NOMO-1 treated with DMSO at 0.1 percent for 48 hours (cell line): ENCODE measurements around the gene AK8.
A peak's percentile ranks its signal among the peaks of the same experiment; 100 is the strongest.

ENCODE experiments used
- DNase-seq: peaks from one replicate; lab custom pipeline; 2025; ENCODE audit not compliant: unreplicated experiment; lab: John Stamatoyannopoulos, UW

The AK8 gene

GRCh38 chr9:132861666-132862065 is 16.4 kb downstream of the AK8 start:
- DNase-seq = no peak

- DNase-seq = no peak
These were observed 19.3 kb downstream of the AK8 start for GRCh38 chr9:132858751-132859150.

GRCh38 chr9:132857616-132858342 is 20.3 kb downstream of the AK8 start:
- no peak for DNase-seq

GRCh38 chr9:132857031-132857430 is 21.1 kb downstream of the AK8 start:
- no peak for DNase-seq

GRCh38 chr9:132855904-132856303 is 22.2 kb downstream of the AK8 start:
- DNase-seq = no peak

GRCh38 chr9:132854832-132855231 is 23.3 kb downstream of the AK8 start:
- DNase-seq = no peak

- no peak for DNase-seq
These were observed 24.6 kb downstream of the AK8 start for GRCh38 chr9:132853482-132853881.

GRCh38 chr9:132849185-132849706 is 28.8 kb downstream of the AK8 start:
- DNase-seq = no peak

- DNase-seq = no peak
These were observed 31.1 kb downstream of the AK8 start for GRCh38 chr9:132846918-132847515.

- DNase-seq = no peak
These were observed 31.8 kb downstream of the AK8 start for GRCh38 chr9:132846109-132846917.

GRCh38 chr9:132842124-132843044 is 35.7 kb downstream of the AK8 start:
- no peak for DNase-seq

- DNase-seq = no peak
These were observed 37.1 kb downstream of the AK8 start for GRCh38 chr9:132840980-132841379.

GRCh38 chr9:132838291-132838690 is 39.8 kb downstream of the AK8 start:
- DNase-seq = no peak

- peak; percentile 2 for DNase-seq
These were observed 40.4 kb downstream of the AK8 start for GRCh38 chr9:132837501-132838286.

GRCh38 chr9:132834343-132834742 is 43.7 kb downstream of the AK8 start:
- DNase-seq = no peak

- DNase-seq = no peak
These were observed 44.4 kb downstream of the AK8 start for GRCh38 chr9:132833550-132834121.

GRCh38 chr9:132832171-132832881 is 45.8 kb downstream of the AK8 start:
- no peak for DNase-seq

GRCh38 chr9:132828201-132828770 is 49.8 kb downstream of the AK8 start:
- no peak for DNase-seq

GRCh38 chr9:132827366-132827765 is 50.7 kb downstream of the AK8 start:
- no peak for DNase-seq
